ENCODE measurements around the gene SLC39A6. TPM values are rescaled to one million over a fixed set of nuclear protein-coding genes. Genes with fewer than 3 reads are reported as not detected.
A peak's percentile ranks its signal among the peaks of the same experiment; 100 is the strongest.
"Not testable (repeated sequence)": the region's sequence is repeated elsewhere in the genome, so short reads cannot be mapped to it uniquely, and the experiment has no call there.

Gene SLC39A6
- total and polyA plus RNA-seq, 2 experiments from 2014 or later, result 48.3 to 59.6 TPM

GRCh38 chr18:36099311-36099710, 29.8 kb downstream of the SLC39A6 start:
- Histone ChIP-seq H3K4me3 (no peak overlapping the region), H2AFZ (no peak overlapping the region), H3K4me1 (ENCODE audit: insufficient read depth) (no peaks in the 10 kb centered on the region), H3K36me3 (replicated peaks; ENCODE audit: insufficient read depth, low read depth) (no peaks in the 10 kb centered on the region), H3K9me2 (replicated peaks; ENCODE audit: insufficient read depth) (no peaks in the 10 kb centered on the region), H3K27me3 (no peaks in the 10 kb centered on the region), H3K27ac (no peak overlapping the region), H3K79me2 (no peaks in the 10 kb centered on the region), H4K20me1 (ENCODE audit: insufficient read depth, poor library complexity, severe bottlenecking) (no peaks in the 10 kb centered on the region), H3K4me2 (no peak overlapping the region), H3K9me3 (ENCODE audit: low read depth) (no peaks in the 10 kb centered on the region)
- no peak for DNase-seq (ENCODE audit: low spot score)
- TF ChIP-seq CTCF (IDR thresholded peaks at IDR 0.05; ENCODE audit: poor library complexity), result no peak
- no peak for TF ChIP-seq EZH2 (IDR thresholded peaks at IDR 0.05; ENCODE audit: borderline replicate concordance)
- no peak for TF ChIP-seq EZH2phosphoT487 (IDR thresholded peaks at IDR 0.05; ENCODE audit: low read depth, severe bottlenecking, unreplicated experiment)

GRCh38 chr18:36096955-36097354, 32.2 kb downstream of the SLC39A6 start:
- no peak overlapping the region for H3K27ac ChIP-seq
- no peak for DNase-seq (ENCODE audit: low spot score)
- no peaks in the 10 kb centered on the region for H3K9me2 ChIP-seq (replicated peaks; ENCODE audit: insufficient read depth)
- no peaks in the 10 kb centered on the region for H3K4me1 ChIP-seq (ENCODE audit: insufficient read depth)
- no peaks in the 10 kb centered on the region for H3K36me3 ChIP-seq (replicated peaks; ENCODE audit: insufficient read depth, low read depth)
- no peak overlapping the region for H3K4me3 ChIP-seq
- no peak overlapping the region for H3K4me2 ChIP-seq
- no peak overlapping the region for H2AFZ ChIP-seq
- H3K9me3 ChIP-seq (ENCODE audit: low read depth), result no peaks in the 10 kb centered on the region
- no peaks in the 10 kb centered on the region for H3K79me2 ChIP-seq
- H3K27me3 ChIP-seq, result no peaks in the 10 kb centered on the region
- H4K20me1 ChIP-seq (ENCODE audit: insufficient read depth, poor library complexity, severe bottlenecking), result no peaks in the 10 kb centered on the region
- no peak for TF ChIP-seq EZH2phosphoT487 (IDR thresholded peaks at IDR 0.05; ENCODE audit: low read depth, severe bottlenecking, unreplicated experiment)
- TF ChIP-seq EZH2 (IDR thresholded peaks at IDR 0.05; ENCODE audit: borderline replicate concordance), result no peak
- no peak for TF ChIP-seq CTCF (IDR thresholded peaks at IDR 0.05; ENCODE audit: poor library complexity)

- Histone ChIP-seq H3K4me2 (no peak overlapping the region), H2AFZ (no peak overlapping the region), H4K20me1 (ENCODE audit: insufficient read depth, poor library complexity, severe bottlenecking) (no peaks in the 10 kb centered on the region), H3K4me1 (ENCODE audit: insufficient read depth) (no peaks in the 10 kb centered on the region), H3K36me3 (replicated peaks; ENCODE audit: insufficient read depth, low read depth) (no peaks in the 10 kb centered on the region), H3K79me2 (no peaks in the 10 kb centered on the region), H3K27me3 (no peaks in the 10 kb centered on the region), H3K4me3 (no peak overlapping the region), H3K9me3 (ENCODE audit: low read depth) (no peaks in the 10 kb centered on the region), H3K9me2 (replicated peaks; ENCODE audit: insufficient read depth) (no peaks in the 10 kb centered on the region), H3K27ac (no peak overlapping the region)
- TF ChIP-seq CTCF (IDR thresholded peaks at IDR 0.05; ENCODE audit: poor library complexity) (peak; percentile 72), EZH2 (IDR thresholded peaks at IDR 0.05; ENCODE audit: borderline replicate concordance) (no peak)
- 4% methylated on average over 1 of the region's 1 CpG for WGBS (ENCODE audit: low lambda C conversion rate, missing lambda C conversion rate)
- peak; percentile 68 for DNase-seq (ENCODE audit: low spot score)
Observed at GRCh38 chr18:36095936-36096519, 33.1 kb downstream of the SLC39A6 start.

GRCh38 chr18:36094431-36094830, 34.7 kb downstream of the SLC39A6 start:
- Histone ChIP-seq H3K27me3 (no peaks in the 10 kb centered on the region), H2AFZ (no peak overlapping the region), H3K4me2 (no peak overlapping the region), H3K4me1 (ENCODE audit: insufficient read depth) (no peaks in the 10 kb centered on the region), H3K9me3 (ENCODE audit: low read depth) (no peaks in the 10 kb centered on the region), H4K20me1 (ENCODE audit: insufficient read depth, poor library complexity, severe bottlenecking) (no peaks in the 10 kb centered on the region), H3K36me3 (replicated peaks; ENCODE audit: insufficient read depth, low read depth) (no peaks in the 10 kb centered on the region), H3K4me3 (no peak overlapping the region), H3K27ac (no peak overlapping the region), H3K79me2 (no peaks in the 10 kb centered on the region), H3K9me2 (replicated peaks; ENCODE audit: insufficient read depth) (no peaks in the 10 kb centered on the region)
- no peak for DNase-seq (ENCODE audit: low spot score)
- 71% methylated on average over 3 of the region's 3 CpGs for WGBS (ENCODE audit: low lambda C conversion rate, missing lambda C conversion rate)
- TF ChIP-seq EZH2phosphoT487 (IDR thresholded peaks at IDR 0.05; ENCODE audit: low read depth, severe bottlenecking, unreplicated experiment) (no peak), CTCF (IDR thresholded peaks at IDR 0.05; ENCODE audit: poor library complexity) (no peak), EZH2 (IDR thresholded peaks at IDR 0.05; ENCODE audit: borderline replicate concordance) (no peak)

- H3K27me3 ChIP-seq; H3K36me3 ChIP-seq (replicated peaks; ENCODE audit: insufficient read depth, low read depth); H3K4me1 ChIP-seq (ENCODE audit: insufficient read depth); H4K20me1 ChIP-seq (ENCODE audit: insufficient read depth, poor library complexity, severe bottlenecking); H3K79me2 ChIP-seq; H2AFZ ChIP-seq; H3K4me3 ChIP-seq; H3K4me2 ChIP-seq; DNase-seq (ENCODE audit: low spot score); H3K9me2 ChIP-seq (replicated peaks; ENCODE audit: insufficient read depth); H3K27ac ChIP-seq; H3K9me3 ChIP-seq (ENCODE audit: low read depth): not testable (repeated sequence)
- 78% methylated on average over 5 of the region's 5 CpGs for WGBS (ENCODE audit: low lambda C conversion rate, missing lambda C conversion rate)
Observed at GRCh38 chr18:36092116-36092515, 37.0 kb downstream of the SLC39A6 start.
